Fibroblast of the conjunctiva (primary cell): ENCODE results near the gene HES2.
"Not testable (repeated sequence)": the region's sequence is repeated elsewhere in the genome, so short reads cannot be mapped to it uniquely, and the experiment has no call there.

ENCODE experiments used
- DNase-seq: peaks from one replicate; pipeline ENCODE4 v3.0.0-alpha.2; 2010; ENCODE audit warnings: low read depth

HES2 gene

DNA sequence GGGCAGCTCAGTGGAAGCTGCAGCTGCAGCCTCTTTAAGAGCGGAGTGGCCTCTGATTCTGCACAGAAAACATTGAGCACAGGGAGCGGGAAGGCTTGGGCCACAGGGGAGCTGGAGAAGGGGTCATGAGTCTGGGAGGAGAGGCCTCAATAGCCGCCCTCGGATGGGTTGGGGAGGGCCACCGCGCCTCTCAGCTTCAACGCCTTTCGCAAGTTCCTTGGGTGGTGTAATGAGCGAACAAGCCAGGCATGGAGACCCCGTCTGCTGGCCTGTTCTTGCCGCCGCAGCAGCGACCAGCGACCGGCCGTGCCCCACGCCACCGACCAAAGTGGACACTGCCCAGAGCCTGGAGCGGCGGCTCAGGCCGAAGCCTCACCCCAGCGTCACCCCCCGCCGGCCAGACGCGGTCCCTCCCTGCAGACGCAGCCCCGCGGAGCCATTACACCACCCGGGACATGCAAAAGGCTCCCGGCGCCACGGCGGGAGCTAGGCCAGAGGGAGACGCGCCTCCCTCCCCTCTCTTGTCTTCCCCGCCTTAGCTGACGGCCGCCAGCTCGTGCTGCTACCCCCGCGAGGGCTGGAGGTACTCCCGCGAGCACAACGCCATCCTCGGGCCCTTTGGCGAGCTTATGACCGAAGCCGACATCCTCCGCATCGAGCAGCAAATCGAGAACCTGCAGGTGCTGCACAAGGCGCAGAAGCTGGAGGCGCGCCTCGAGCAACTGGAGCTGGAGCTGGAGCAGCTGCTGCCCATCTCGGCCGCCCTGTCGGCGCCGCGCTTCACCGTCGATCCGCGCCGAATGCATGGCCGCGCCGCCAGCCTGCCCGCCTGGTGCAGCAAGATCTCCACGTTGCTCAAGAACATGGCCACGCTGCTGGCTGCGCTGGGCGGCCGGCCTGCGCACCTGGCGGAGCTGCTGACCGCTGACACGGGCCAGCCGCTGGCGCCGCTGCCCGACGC lies 34.5 kb upstream of the HES2 start:
- DNase-seq: not testable (repeated sequence)

DNA sequence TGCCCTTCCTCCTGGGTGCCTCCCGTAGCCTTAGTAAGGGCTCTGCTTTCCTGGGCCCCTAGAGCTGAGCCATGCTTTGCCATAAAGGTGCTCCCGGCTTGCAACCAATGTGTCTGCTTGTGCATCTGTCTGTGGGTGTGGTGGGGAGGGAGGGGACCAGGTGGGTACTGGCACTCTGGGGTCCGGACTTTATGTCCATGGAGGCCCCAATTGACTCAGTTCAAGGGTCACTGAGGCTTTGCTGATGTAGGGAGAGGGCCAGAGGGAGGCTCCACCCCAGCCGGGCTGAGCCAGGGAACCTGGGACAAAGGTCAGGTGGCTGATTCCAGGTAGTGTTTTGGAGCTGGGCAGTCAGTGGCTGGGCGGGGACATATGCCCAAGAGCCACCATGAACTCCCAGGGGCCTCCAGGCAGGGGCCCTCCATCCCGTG lies 31.2 kb upstream of the HES2 start:
- no peak for DNase-seq

DNA sequence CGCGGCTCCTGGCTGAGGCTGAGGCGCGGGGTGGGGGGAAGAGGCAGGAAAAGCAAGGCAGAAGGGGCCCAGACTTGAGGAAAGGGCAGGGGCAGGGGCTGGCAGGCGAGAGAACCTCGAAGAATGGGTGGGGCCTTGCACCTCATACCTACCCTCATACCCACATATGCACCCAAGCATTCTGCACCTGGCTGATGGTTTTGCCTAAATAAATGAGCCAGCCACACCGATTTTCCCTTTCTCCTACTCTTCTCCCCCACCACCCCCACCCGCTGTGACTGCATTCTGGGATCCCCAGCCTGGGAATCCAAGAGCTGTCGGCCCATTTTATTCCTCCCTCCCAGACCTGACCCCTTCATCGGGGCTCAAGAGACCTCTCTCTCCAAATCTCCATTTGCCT lies 30.8 kb upstream of the HES2 start:
- DNase-seq: not testable (repeated sequence)

DNA sequence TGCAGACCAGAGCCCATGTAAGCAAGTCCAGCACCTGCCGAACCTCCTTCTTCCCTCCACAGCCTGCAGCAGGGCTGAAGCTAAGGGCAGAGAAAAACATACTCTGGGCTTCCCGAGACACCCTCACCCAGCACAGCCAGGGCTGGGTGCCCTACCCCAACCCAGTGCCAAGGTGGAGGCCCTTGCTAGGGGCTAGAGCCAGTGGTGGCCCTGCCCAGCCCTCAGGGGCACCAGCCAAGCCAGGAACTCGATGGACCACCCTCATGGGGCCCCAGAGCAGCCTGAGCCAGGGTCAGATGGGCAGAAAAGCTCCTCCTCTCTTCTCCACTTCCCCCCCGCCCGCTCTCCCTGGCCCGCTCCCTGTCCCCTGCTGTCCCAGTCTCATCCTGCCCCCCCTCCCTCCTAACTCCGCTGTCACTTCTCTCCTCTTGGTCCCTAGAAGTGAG lies 30.3 kb upstream of the HES2 start:
- no peak for DNase-seq

DNA sequence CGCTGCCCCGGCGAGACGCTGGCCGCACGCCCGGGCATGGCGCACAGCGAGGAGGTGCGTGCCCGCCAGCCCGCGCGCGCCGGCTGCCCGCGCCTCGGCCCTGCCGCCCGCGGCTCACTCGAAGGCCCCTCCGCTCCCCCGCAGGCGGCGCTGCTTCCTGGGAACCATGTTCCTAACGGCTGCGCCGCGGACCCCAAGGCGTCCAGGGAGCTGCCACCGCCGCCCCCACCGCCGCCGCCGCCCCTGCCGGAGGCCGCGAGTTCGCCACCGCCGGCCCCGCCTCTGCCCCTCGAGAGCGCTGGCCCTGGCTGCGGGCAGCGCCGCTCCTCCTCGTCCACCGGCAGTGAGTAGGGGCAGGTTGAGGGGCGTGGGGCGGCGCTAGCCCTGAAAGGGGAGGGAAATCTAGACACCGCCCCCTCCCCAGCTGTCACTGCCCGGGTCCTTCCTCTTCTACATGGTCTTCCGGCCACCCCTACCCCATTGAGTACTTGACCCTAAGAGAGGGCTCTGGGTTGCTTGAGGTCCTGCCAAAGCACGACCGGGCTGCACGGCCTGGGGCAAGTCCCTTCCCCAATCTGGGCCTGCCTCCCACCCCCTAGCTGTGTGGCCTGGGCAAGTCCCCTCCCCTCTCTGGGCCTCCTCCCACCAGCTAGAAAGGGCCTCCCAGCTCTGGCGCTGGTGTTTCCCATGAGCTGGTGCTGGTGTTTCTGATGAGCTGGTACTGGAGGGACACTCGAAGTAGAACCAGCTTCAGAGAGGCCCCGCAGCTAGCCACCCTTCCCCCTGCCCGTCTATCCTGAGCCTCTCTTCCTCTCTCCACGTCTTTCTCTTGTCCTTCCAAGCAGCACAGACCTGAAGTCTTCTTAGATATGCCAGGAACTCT lies 29.3 kb upstream of the HES2 start:
- DNase-seq: no peak

DNA sequence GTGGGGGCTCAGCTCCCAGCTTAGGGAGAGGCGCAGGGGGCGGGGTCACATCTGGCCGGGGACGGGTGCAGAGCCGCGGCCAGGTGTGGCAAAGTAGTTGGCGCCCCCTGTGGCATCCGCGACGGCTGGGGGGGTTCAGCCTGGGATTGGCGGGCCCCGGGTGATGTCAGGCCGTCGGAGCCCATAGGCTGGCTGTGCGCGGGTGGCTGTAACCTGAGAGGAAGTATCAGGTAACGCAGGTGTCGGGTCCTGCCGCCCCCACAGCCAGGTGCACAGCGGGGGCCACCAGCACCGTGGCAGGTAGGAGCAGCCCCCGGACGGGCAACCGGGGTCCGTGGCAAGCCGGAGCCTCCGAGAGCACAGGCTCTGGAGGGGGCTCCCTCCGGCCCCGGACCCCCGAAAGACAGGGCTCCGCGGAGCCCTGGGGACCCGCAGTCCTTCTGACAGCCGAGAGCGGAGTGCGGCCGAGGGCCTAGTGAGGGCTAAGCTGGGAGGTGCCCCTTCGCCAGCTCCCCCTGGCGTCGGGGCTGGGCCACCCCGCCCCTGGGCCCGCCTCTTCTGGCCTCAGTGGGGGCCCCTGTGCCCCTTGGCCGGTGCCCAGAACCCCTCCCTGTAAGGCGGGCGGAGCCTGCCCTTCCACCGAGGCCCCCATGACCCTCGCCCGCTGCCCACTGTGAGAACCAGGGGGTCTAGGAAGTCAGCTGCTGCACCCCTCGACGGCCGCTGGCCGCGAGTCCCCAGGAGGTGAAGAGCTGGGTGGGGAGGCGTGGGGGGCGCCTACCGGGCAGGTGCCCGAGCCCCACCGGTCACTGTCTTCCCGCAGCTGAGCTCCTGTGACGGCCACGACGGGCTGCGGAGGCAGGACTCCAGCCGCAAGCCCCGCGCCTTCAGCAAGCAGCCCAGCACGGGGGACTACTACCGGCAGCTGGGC lies 28.4 kb upstream of the HES2 start:
- no peak for DNase-seq

DNA sequence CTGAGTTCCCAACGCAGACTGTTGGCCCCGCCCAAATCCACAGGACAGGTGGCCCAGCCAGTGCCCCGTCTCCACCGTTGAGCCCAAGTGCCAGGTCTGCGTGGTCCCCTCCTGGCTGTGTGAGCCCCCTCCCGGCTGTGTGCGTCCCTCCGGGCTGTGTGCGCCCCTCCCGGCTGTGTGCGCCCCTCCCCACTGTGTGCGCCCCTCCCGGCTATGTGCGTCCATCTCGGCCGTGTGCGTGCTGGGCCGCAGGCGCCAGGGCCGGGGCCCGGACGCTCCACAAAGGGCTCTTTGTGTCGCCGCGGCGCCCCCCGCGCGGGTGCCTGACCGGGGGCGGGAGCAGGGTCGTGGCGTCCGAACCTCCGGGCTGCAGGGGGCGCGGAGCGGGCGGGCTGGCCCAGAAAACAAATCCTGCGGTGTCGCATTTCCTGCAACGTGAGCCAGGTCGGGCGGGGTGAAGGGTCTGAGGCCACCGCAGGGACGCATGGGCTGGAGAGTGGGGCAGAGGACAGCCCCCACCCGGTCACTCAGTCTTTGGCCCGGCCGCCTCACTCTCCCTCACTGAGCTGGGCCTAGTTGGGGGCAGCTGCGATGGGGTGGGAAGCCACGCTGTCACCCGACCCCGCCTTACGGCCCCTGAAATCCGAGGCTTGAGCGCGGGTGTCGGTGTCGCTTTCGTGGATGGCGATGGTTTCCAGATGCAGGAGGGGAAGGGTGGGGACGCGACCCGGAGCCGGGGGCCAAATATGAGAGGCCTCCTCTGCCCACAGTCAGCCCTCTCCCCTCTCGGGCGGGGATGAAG lies 27.5 kb upstream of the HES2 start:
- no peak for DNase-seq

DNA sequence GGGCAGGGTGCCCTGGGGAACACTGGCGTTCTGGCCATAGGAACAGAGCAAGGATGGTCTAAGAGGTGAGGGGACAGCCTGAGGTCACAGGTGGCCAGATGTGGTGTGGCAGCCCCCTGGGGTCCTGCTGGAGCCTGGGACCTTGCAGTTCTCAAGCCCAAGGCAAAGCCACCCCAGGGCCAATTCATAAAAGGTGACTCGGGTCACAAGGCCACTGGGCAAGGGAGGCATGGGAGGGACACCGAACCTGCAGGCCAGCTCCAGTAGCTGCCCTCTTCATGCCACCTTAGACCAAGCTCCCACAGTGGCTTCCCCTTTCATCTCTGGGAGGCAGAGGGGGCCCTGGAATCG lies 26.9 kb upstream of the HES2 start:
- DNase-seq: no peak

DNA sequence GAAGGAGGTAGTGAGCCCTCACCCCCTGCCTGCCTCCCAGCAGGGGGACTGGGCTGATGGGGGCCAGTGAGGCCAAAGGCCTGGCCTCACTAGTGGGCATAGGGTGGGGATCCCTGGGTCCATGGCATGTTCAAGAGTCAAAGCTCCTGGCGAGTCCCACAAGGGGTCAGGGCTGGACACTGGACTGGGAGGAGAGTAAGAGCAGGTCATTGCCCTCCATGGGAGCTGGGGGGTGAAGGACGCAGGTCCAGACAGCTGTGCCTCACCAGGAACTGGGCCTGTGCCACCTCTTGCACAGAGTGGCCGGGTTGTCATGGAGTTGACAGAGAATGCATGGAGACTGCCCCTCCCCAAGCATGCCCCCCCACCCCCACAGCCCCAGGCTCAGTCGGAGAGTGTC lies 26.2 kb upstream of the HES2 start:
- DNase-seq: not testable (repeated sequence)

DNA sequence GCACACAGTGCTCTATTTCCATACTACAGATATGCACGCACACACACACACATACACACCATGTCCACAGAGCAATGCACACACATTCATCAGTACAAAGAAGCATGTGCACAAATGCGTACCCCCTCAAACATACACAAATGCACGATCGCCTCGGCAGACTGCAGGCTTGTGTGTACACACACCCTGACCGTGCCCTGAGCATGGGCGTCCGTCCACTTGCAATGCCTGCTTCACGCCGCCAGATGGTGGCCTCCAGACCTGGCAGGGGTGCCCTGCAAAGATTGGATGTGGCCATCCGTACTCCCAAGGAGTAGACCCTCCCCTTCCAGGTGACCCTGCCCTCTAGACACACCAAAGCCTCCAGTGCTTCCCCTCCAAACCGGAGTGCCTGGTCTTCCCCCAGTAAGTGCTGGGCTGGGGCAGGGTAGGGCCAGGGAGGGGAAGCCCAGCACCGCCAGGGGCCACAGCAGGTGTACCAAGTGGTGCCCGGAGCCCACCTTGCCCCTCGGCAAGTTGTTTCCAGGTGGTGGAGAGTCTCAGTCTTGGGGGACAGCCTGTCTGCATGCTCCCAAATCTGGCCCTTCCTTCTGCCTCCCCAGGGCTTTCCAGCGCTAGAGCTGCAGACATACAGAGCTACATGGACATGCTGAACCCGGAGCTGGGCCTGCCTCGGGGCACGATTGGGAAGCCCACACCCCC lies 25.5 kb upstream of the HES2 start:
- no peak for DNase-seq

DNA sequence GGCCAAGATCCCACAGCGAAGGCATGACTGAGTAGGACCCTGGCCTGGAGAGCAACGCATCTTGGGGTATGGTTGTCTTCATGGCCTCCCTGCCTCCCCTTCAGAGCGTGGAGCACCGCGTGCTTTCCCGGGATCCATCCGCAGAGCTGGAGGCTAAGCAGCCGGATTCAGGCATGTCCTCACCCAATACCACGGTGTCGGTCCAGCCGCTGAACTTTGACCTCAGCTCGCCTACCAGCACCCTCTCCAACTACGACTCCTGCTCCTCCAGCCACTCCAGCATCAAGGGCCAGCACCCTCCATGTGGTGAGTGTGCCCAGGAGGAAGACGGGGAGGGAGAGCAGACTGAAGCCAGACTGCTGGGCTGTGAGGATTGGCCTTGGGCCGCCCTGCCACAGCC lies 24.7 kb upstream of the HES2 start:
- DNase-seq: no peak

DNA sequence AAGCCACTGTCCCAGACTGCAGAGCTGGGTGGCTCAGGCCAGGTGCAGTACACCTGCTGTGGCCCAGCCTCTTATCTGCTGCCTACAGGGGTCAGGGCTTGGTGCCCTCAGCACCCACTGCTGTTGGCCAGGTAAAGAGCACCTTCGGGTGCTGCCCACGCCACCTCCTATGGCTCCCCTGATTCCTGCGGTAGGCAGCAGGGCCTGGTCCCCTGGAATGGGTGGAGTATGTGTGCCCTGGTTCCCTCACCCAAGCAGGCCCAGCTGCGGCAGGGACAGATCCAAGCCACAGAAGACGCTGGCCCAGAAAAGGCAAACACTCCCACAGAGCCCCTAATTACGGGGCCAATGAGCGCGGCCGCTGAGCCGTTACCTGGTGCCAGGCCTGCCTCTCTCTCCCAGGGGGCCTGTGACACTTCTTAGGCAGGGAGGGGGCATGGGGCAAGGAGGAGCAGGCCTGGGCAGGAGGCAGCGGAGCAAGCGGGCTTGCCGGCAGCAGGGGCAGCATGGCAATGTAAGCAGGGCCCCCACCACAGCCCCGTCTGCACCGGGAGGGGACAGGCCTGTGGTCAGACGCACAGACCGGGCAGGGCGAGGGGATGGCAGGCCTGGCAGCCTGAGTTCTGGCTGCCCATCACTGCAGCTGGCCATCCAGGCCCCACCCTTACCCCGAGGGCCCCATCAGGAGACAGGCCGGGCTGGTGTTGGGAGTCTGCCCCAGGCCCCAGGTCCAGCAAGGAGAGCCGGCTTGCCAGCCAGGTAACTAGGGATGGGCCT lies 23.8 kb upstream of the HES2 start:
- DNase-seq: no peak

DNA sequence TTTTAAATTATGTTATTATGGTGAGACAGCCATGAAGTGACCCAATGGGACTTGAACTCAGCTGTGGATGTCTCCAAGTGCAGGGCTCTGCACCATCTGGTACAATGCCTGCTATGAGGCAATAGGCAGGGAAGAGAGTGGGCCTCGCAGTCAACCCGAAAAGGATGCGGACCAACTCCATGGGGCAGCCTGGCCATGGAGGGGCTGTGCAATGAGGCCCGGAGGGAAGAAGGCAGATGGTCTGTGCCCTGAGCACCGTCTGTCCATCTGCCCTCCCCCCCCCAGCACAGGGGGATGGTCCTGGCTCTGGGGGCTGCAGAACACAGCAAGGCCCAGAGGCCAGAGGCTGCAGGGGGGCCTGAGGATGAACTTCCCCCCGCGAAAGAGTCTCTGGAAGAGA lies 21.9 kb upstream of the HES2 start:
- no peak for DNase-seq

DNA sequence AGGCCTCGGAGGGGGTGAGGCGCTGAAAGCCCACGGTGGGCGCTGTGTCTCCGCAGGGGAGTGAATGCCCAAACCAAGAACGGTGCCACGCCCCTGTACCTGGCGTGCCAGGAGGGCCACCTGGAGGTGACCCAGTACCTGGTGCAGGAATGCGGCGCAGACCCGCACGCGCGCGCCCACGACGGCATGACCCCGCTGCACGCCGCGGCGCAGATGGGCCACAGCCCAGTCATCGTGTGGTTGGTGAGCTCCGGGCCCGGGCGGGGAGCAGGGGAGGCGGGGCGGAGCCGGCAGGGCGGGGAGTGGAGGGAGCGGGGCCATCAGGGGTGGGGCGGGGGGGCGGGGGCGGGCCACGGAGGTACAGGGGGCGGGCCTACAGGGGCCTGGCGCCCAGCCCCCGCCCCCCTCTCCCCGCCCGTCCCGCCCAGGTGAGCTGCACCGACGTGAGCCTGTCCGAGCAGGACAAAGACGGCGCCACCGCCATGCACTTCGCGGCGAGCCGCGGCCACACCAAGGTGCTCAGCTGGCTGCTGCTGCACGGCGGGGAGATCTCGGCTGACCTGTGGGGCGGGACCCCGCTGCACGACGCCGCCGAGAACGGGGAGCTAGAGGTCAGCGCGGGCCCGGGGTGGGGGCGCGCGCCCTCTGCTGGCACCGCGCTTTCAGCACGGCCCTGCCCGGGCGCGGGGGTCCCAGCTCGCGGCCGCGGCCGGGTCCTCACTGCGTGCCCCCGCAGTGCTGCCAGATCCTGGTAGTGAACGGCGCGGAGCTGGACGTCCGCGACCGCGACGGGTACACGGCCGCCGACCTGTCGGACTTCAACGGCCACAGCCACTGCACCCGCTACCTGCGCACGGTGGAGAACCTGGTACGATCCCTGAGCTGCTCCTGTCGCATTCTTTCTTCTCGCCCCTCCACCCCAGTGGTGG lies 20.7 kb upstream of the HES2 start:
- no peak for DNase-seq

DNA sequence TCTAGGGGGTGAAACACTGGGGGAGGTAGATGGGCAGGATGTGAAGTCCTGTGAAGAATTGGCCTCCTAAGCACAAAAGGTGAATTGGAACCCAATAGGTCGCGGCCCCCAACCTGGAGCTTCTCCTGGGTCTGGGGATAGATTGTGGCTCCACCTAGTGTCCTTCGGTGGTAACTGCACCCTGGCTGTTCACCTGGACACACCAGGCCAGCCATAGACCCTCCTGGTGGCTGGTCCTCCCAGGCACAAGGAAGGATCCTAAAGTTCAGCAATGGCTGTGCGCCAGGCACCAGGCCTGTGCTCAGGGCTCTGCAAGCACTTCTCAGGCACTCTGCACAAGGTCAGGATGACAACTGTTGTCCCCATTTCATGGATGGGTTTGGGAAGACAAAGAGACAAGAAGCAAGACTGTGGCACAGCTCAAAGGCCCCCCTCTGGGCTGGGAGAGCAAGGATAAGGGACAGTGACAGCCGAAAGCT lies 18.4 kb upstream of the HES2 start:
- DNase-seq: peak; percentile 20

DNA sequence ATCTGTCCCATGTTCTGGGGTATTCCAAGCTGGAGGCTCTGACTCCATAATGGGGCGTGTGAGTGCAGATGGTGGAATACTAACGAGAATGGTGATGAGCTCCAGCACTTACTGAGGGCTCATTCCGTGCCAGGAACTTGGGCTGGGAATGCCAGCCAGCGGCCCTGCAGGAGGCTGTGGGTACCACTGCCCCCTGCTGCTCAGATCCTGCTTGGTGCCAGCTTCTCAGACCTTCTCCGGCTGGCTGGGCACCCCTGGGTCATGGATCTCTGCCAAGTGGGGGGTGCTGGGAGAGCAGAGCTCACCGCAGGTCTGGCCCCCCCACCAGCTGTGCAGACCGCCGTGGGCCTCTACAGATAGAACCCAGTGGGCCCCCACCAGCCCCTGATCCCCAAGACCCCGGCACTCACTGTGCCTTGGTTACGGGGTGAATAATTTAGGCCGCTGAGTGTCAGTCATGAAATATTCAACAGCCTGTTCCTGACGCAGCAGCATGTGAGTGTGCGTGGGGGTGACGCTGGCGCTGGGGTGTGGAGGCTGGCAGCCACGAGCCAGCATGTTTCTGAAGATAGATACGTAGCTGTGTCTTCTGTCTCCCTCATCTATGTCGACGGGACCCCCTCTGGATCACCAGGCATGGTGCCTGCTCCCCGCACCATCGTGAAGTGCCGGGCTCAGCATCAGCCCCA lies 17.4 kb upstream of the HES2 start:
- DNase-seq: not testable (repeated sequence)

DNA sequence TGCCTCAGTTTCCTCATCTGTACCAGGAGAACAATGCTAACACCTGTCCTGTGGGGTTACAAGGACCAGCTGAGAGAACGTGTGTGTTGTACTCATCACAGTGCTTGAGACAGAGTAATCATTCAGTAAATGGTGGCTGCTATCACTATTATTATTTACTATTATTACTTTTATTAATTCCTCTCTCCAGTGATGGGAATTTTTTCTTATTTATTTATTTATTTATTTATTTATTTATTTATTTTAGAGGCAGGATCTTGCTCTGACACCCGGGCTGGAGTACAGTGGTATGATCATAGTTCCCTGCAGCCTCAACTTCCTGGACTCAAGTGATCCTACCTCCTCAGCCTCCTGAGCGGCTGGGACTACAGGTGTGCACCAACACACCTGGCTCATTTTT lies 16.6 kb upstream of the HES2 start:
- DNase-seq: not testable (repeated sequence)

DNA sequence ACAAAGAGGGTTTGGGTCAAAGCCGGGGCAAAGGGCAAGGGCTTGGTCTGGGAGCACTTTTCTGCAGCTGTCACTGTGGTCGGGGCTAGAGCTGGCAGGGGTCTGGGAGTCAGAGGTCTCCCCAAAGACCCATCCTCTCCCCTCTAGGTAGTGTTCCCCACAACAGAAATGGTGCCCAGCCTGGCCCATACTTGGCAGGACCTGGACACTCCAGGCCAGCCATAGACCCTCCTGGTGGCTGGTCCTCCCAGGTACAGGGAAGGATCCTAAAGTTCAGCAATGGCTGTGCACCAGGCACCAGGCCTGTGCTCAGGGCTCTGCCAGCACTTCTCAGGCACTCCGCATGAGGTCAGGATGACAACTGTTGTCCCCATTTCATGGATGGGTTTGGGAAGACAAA lies 15.8 kb upstream of the HES2 start:
- no peak for DNase-seq
